Measurements from ENCODE around the gene CYSTM1.

The CYSTM1 gene

DNA sequence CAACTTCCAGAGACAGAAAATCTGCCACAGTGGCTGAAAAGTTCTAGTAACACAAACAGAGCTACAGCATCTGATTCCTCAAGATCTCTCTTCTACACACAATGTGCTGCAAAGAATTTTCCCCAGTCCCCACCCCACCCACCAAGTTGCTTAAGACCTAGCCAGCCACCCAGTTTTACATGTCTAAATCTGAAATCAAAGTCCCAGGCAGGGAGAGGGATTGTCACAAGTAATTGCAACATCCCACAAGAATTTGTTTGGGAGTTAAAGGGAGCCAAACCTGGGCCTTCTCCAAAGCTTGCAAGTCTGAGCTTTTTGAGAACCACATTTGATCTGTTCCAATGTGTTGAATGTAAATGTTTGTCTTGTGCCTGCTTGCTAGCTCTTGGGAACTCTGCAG, 33.7 kb upstream of the CYSTM1 start:
- DNase-seq (ENCODE audit: low read depth in 1 of 2, low spot score in 1 of 2): peak in 1 of 2 experiments; percentile 58
- no peak for TF ChIP-seq JUND (IDR thresholded peaks at IDR 0.05; ENCODE audit: low read depth)
- in situ Hi-C loops (cut with HindIII; ENCODE audit: low pct_unique_long_range_greater_than_20kb, low sequenced_read_pairs): no loop called here

- TF ChIP-seq JUND (IDR thresholded peaks at IDR 0.05; ENCODE audit: low read depth): no peak
- DNase-seq (ENCODE audit: low read depth in 1 of 2, low spot score in 1 of 2): no peak
- in situ Hi-C loops (cut with HindIII; ENCODE audit: low pct_unique_long_range_greater_than_20kb, low sequenced_read_pairs): no loop called here
Measured at GRCh38 chr5:140142246-140142645, 32.7 kb upstream of the CYSTM1 start.

- no peak for TF ChIP-seq JUND (IDR thresholded peaks at IDR 0.05; ENCODE audit: low read depth)
- in situ Hi-C loops (cut with HindIII; ENCODE audit: low pct_unique_long_range_greater_than_20kb, low sequenced_read_pairs): no loop called here
- DNase-seq (ENCODE audit: low read depth in 1 of 2, low spot score in 1 of 2): no peak
Measured at GRCh38 chr5:140142856-140143255, 32.1 kb upstream of the CYSTM1 start.

DNA sequence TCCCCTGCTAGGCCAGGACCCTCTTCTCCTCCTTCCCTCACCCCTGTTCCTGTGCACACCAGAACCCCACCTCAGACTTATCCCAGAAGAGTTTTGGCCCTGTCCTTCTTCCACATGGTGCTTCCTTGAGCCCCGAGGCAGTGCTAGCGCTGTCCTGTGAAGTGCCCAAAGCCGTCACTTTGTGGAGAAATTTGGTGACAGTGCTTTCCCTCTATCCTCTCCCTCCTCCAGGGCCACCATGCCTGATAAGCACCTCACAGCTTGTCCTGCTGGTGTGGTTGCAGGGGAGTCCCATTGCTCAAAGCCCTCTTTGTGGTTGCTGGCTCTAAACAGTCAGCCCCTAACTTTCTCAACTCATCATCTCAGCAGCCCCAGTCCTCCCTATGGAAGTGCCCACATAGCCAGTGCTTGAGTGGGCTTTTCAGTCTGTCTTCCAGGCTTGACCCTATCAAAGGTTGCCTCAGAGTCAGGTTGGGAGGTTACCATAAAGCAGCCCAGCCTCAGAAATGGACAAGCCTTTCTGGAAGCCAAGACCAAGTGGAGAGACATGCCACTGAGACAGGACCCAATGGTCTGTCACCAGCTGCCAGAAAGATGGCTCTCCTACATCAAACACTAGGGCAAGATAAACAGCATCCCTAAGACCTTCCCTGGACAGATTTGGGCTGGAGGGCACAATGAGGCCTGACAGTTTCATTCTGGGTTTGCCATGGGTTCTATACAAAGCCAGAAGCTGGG, 31.3 kb upstream of the CYSTM1 start:
- no peak for DNase-seq (ENCODE audit: low read depth in 1 of 2, low spot score in 1 of 2)
- TF ChIP-seq JUND (IDR thresholded peaks at IDR 0.05; ENCODE audit: low read depth): no peak
- in situ Hi-C loops (cut with HindIII; ENCODE audit: low pct_unique_long_range_greater_than_20kb, low sequenced_read_pairs): no loop called here

DNA sequence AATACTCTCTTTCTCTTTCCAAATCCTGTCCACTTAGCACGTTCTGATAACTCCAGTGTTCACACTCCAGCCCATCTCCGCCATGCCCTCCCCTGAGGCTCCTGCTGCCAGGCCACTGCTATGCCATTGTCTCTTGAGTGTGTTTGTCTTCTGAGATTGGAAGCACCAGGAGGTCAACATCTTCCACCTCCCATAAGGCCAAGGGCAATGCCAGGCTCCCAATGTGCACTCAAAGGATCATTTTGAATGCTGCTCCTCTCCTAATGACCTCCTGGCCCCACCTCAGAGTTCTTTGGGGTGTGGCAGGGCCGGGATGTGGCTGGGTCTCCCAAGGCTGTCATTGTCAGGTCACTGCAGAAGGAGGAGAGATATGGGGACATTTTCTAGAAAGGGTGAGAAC, 29.7 kb upstream of the CYSTM1 start:
- no peak for TF ChIP-seq JUND (IDR thresholded peaks at IDR 0.05; ENCODE audit: low read depth)
- in situ Hi-C loops (cut with HindIII; ENCODE audit: low pct_unique_long_range_greater_than_20kb, low sequenced_read_pairs): no loop called here
- no peak for DNase-seq (ENCODE audit: low read depth in 1 of 2, low spot score in 1 of 2)

DNA sequence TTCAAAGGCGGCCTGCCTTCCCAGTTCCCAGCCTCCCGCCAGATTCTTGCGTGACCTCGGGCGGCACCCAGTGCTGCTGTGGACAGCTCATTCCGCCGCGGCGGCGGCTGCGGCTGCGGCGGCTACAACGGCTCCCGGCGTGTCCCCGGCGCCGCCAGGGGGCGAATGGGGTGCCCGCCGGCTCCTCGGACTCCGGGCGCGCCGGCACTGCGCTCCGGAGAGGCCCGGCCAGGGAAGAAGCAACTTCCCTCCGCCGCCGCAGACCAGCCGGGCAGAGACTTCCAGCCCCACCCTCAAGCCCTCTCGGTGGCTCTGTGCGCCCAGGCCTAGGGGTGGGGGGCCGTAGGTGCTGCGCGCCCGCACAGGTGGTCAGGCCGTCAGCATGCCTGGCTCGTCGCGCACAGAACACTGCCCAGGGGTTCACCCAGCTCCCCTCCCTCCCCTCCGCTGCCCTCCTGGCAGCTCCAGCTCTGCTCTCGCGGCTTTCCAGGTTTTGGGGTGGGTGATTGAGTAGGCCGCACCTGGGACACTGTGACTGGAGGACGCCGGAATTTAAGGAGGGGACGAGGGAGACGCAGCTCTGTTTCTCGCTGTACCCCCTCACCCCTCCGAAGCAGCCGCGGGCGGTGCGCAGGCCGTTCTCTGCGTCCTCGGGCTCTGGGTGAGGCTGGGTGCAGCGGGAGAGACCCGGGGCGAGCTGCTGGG, 29.0 kb upstream of the CYSTM1 start:
- in situ Hi-C loops (cut with HindIII; ENCODE audit: low pct_unique_long_range_greater_than_20kb, low sequenced_read_pairs): no loop called here
- no peak for DNase-seq (ENCODE audit: low read depth in 1 of 2, low spot score in 1 of 2)

GRCh38 chr5:140146523-140146842, 28.5 kb upstream of the CYSTM1 start:
- in situ Hi-C loops (cut with HindIII; ENCODE audit: low pct_unique_long_range_greater_than_20kb, low sequenced_read_pairs): no loop called here
- TF ChIP-seq JUND (IDR thresholded peaks at IDR 0.05; ENCODE audit: low read depth): no peak
- no peak for DNase-seq (ENCODE audit: low read depth in 1 of 2, low spot score in 1 of 2)

More for the DNA sequence above, 29.0 kb upstream of the CYSTM1 start:
- no peak for TF ChIP-seq JUND (IDR thresholded peaks at IDR 0.05; ENCODE audit: low read depth)

DNA sequence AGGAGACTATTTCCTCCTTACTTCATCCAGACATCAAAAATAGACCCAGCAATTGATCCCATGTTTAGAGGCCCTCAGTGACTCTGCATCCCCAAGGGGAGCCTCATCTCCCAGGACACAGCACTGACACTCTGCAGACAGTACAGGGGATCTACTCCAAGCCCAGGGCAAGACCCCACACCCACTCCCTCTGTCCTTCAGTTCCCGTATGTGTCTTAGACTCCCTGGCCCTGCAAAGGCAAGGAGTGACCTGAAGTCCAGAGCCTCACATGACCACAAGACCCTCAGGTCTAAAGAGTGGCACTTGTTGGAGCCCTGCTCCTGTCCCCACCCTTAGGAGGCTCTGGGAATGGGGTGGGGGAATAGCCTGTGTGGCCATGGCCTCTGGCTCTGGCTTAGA, 27.5 kb upstream of the CYSTM1 start:
- DNase-seq (ENCODE audit: low read depth in 1 of 2, low spot score in 1 of 2): no peak
- no peak for TF ChIP-seq JUND (IDR thresholded peaks at IDR 0.05; ENCODE audit: low read depth)
- in situ Hi-C loops (cut with HindIII; ENCODE audit: low pct_unique_long_range_greater_than_20kb, low sequenced_read_pairs): no loop called here

- in situ Hi-C loops (cut with HindIII; ENCODE audit: low pct_unique_long_range_greater_than_20kb, low sequenced_read_pairs): no loop called here
- DNase-seq (ENCODE audit: low read depth in 1 of 2, low spot score in 1 of 2): peak; percentile 60 to 73
- TF ChIP-seq JUND (IDR thresholded peaks at IDR 0.05; ENCODE audit: low read depth): no peak
Measured at GRCh38 chr5:140148508-140148907, 26.5 kb upstream of the CYSTM1 start.

- in situ Hi-C loops (cut with HindIII; ENCODE audit: low pct_unique_long_range_greater_than_20kb, low sequenced_read_pairs): loop anchor here (25.0 kb wide), 1 partner anchor 113 kb away; the partner anchor contains the start of gene NRG2
- TF ChIP-seq JUND (IDR thresholded peaks at IDR 0.05; ENCODE audit: low read depth): no peak
- DNase-seq (ENCODE audit: low read depth in 1 of 2, low spot score in 1 of 2): no peak
Measured at GRCh38 chr5:140150201-140150600, 24.8 kb upstream of the CYSTM1 start.

- in situ Hi-C loops (cut with HindIII; ENCODE audit: low pct_unique_long_range_greater_than_20kb, low sequenced_read_pairs): loop anchor here (25.0 kb wide), 1 partner anchor 114 kb away; the partner anchor contains the start of gene NRG2
- TF ChIP-seq JUND (IDR thresholded peaks at IDR 0.05; ENCODE audit: low read depth): no peak
- peak in 1 of 2 experiments; percentile 75 for DNase-seq (ENCODE audit: low read depth in 1 of 2, low spot score in 1 of 2)
Measured at GRCh38 chr5:140151144-140152021, 23.6 kb upstream of the CYSTM1 start.

Measured in T47D (cell line).